ENCODE measurements around the gene CDH12. TPM values are rescaled to one million over a fixed set of nuclear protein-coding genes. Genes with fewer than 3 reads are reported as not detected.

The CDH12 gene
- total and polyA plus RNA-seq, 2 donors (not counting 3 experiments of a cell fraction or from before 2014, with no cell fraction given), result 0.03 TPM; not detected in 1

DNA sequence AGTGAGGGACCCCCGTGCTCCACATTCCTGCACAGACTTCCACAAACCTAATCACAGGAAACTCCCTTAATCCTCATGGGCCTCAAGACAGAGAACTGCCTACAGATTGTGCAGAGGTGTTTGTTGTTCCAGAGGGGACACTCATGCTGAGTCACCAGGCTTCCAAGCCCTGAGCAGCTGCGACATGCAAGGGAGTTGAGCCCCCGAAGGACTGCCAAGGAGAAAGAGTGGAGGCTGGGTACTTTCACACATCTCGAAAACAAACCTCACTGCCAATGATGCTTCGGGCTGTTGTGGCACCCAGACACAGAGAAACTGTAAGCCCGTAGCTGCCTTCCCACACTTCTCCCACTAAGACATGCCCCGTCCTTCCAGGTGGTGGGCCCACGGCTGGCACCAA is 480.8 kb downstream of the CDH12 start:
- H3K4me3 ChIP-seq (replicated peaks in 1 of 3; ENCODE audit: insufficient read depth in 1 of 3, low read depth in 1 of 3, low read length in 3 of 3), result no peak overlapping the region
- DNase-seq (ENCODE audit: low read depth, low spot score) (no peak), FAIRE-seq (no peak)
- H3K27ac ChIP-seq (ENCODE audit: insufficient read depth, low read depth, low read length), result no peak overlapping the region
- TF ChIP-seq POLR2AphosphoS5 (IDR thresholded peaks at IDR 0.05; ENCODE audit: insufficient read depth, low read depth, low read length), result no peak
- TF ChIP-seq, protein P1, sequence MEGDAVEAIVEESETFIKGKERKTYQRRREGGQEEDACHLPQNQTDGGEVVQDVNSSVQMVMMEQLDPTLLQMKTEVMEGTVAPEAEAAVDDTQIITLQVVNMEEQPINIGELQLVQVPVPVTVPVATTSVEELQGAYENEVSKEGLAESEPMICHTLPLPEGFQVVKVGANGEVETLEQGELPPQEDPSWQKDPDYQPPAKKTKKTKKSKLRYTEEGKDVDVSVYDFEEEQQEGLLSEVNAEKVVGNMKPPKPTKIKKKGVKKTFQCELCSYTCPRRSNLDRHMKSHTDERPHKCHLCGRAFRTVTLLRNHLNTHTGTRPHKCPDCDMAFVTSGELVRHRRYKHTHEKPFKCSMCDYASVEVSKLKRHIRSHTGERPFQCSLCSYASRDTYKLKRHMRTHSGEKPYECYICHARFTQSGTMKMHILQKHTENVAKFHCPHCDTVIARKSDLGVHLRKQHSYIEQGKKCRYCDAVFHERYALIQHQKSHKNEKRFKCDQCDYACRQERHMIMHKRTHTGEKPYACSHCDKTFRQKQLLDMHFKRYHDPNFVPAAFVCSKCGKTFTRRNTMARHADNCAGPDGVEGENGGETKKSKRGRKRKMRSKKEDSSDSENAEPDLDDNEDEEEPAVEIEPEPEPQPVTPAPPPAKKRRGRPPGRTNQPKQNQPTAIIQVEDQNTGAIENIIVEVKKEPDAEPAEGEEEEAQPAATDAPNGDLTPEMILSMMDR (IDR thresholded peaks at IDR 0.05; ENCODE audit: extremely low read depth in 1 of 2, insufficient read depth in 1 of 2, low read depth in 1 of 2, low read length in 2 of 2), result no peak
- no peak for TF ChIP-seq POLR2A (IDR thresholded peaks at IDR 0.05; ENCODE audit: low read depth, low read length)
- no peak for TF ChIP-seq GATA2 (IDR thresholded peaks at IDR 0.05; ENCODE audit: insufficient read depth, insufficient read length, low read depth, low read length)
- TF ChIP-seq FOS (IDR thresholded peaks at IDR 0.05; ENCODE audit: borderline replicate concordance, insufficient read depth, low read length), result peak; percentile 72
- H3K36me3 ChIP-seq (ENCODE audit: control insufficient read depth in 2 of 2, extremely low read depth in 1 of 2, insufficient read depth in 2 of 2, low read length in 2 of 2), result no peaks in the 10 kb centered on the region
- H3K27me3 ChIP-seq (ENCODE audit: control insufficient read depth in 2 of 2, insufficient read depth in 2 of 2, low read length in 2 of 2), result no peaks in the 10 kb centered on the region
- no peak overlapping the region for H3K9ac ChIP-seq (replicated peaks; ENCODE audit: extremely low read depth, insufficient read depth, low read length)
- no TSS peak for BruUV-seq (replicated peaks)
- H3K9me3 ChIP-seq (replicated peaks; ENCODE audit: control insufficient read depth, insufficient read depth, low read length), result no peaks in the 10 kb centered on the region
- no peaks in the 10 kb centered on the region for H3K9me1 ChIP-seq (replicated peaks; ENCODE audit: control insufficient read depth, extremely low read depth, insufficient read depth, low read length)
- ChIA-PET POLR2A (no interaction called here), CTCF (no interaction called here)
- no peaks in the 10 kb centered on the region for H3K79me2 ChIP-seq (ENCODE audit: control insufficient read depth, insufficient read depth, low read length)
- no peak overlapping the region for H2AFZ ChIP-seq (ENCODE audit: low read depth, low read length)
- intact Hi-C loops (cut with micrococcal nuclease) (no loop called here), dilution Hi-C loops (cut with MboI; ENCODE audit: extremely low pct_ligation_motif_present, low sequenced_read_pairs) (no loop called here)
- no peaks in the 10 kb centered on the region for H4K20me1 ChIP-seq (replicated peaks; ENCODE audit: control insufficient read depth, extremely low read depth, insufficient read depth, low read length)
- no peaks in the 10 kb centered on the region for H3K4me1 ChIP-seq (ENCODE audit: control insufficient read depth, extremely low read depth, insufficient read depth, low read length)
- no peak overlapping the region for H3K4me2 ChIP-seq (ENCODE audit: insufficient read depth, low read length)

DNA sequence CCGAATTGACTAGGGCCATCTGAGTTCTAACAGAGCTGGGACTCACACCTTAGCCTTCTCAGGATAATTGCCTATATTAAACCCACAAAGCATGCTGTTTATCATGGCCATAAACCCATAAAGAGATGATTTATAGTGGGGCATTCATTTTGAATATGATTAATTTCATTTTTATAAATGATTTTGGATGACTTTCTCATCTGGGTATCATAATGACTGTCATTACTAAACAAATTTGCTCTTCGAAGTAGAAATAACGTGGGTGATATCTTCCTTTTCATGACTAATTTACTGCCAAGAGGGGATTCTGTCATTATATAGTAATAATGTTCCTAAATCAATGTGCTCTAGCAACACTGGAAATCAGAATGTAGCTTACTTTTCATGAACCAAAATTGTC is 498.2 kb downstream of the CDH12 start:
- ChIA-PET POLR2A (no interaction called here), CTCF (interaction anchor here (0.9 kb wide), 1 partner anchor 10 kb away, joined by 3 read pairs; no protein-coding TSS in a partner anchor)
- no peak for TF ChIP-seq MYC (IDR thresholded peaks at IDR 0.05; ENCODE audit: low read depth, low read length)
- TF ChIP-seq POLR2AphosphoS5 (IDR thresholded peaks at IDR 0.05; ENCODE audit: insufficient read depth, low read depth, low read length), result no peak
- no peak for TF ChIP-seq JUN (IDR thresholded peaks at IDR 0.05; ENCODE audit: borderline replicate concordance, insufficient read depth, insufficient read length, low read depth)
- TF ChIP-seq, protein P1 (IDR thresholded peaks at IDR 0.05; ENCODE audit: extremely low read depth in 1 of 2, insufficient read depth in 1 of 2, low read depth in 1 of 2, low read length in 2 of 2), result no peak
- TF ChIP-seq POLR2A (IDR thresholded peaks at IDR 0.05; ENCODE audit: low read depth, low read length), result no peak
- TF ChIP-seq, protein P2, sequence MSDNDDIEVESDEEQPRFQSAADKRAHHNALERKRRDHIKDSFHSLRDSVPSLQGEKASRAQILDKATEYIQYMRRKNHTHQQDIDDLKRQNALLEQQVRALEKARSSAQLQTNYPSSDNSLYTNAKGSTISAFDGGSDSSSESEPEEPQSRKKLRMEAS (IDR thresholded peaks at IDR 0.05; ENCODE audit: insufficient read depth, insufficient read length), result no peak
- no peak for TF ChIP-seq FOS (IDR thresholded peaks at IDR 0.05; ENCODE audit: borderline replicate concordance, insufficient read depth, low read length)
- no peak for TF ChIP-seq GATA2 (IDR thresholded peaks at IDR 0.05; ENCODE audit: insufficient read depth, insufficient read length, low read depth, low read length)
- no peak for TF ChIP-seq EZH2 (IDR thresholded peaks at IDR 0.05; ENCODE audit: borderline replicate concordance, low read depth, low read length, severe bottlenecking)
- Histone ChIP-seq H3K4me2 (ENCODE audit: insufficient read depth, low read length) (no peak overlapping the region), H3K79me2 (ENCODE audit: control insufficient read depth, insufficient read depth, low read length) (no peaks in the 10 kb centered on the region), H3K27me3 (ENCODE audit: control insufficient read depth in 2 of 2, insufficient read depth in 2 of 2, low read length in 2 of 2) (no peaks in the 10 kb centered on the region), H4K20me1 (replicated peaks; ENCODE audit: control insufficient read depth, extremely low read depth, insufficient read depth, low read length) (no peaks in the 10 kb centered on the region), H3K4me3 (replicated peaks in 1 of 3; ENCODE audit: insufficient read depth in 1 of 3, low read depth in 1 of 3, low read length in 3 of 3) (no peak overlapping the region), H3K9ac (replicated peaks; ENCODE audit: extremely low read depth, insufficient read depth, low read length) (no peak overlapping the region), H3K9me3 (replicated peaks; ENCODE audit: control insufficient read depth, insufficient read depth, low read length) (no peaks in the 10 kb centered on the region), H2AFZ (ENCODE audit: low read depth, low read length) (no peak overlapping the region), H3K27ac (ENCODE audit: insufficient read depth, low read depth, low read length) (no peak overlapping the region), H3K4me1 (ENCODE audit: control insufficient read depth, extremely low read depth, insufficient read depth, low read length) (no peaks in the 10 kb centered on the region), H3K36me3 (ENCODE audit: control insufficient read depth in 2 of 2, extremely low read depth in 1 of 2, insufficient read depth in 2 of 2, low read length in 2 of 2) (no peaks in the 10 kb centered on the region), H3K9me1 (replicated peaks; ENCODE audit: control insufficient read depth, extremely low read depth, insufficient read depth, low read length) (no peaks in the 10 kb centered on the region)
- DNase-seq (ENCODE audit: low read depth, low spot score) (no peak), FAIRE-seq (no peak)
- BruUV-seq (replicated peaks), result no TSS peak
- intact Hi-C loops (cut with micrococcal nuclease), result no loop called here
- dilution Hi-C loops (cut with MboI; ENCODE audit: extremely low pct_ligation_motif_present, low sequenced_read_pairs), result no loop called here

Data from endothelial cell of umbilical vein (primary cell).